ENCODE results near the gene PMVK. TPM values are rescaled to one million over a fixed set of nuclear protein-coding genes. Genes with fewer than 3 reads are reported as not detected.
"Not testable (repeated sequence)": the region's sequence is repeated elsewhere in the genome, so short reads cannot be mapped to it uniquely, and the experiment has no call there.

The PMVK gene
- total and polyA plus RNA-seq, 2 experiments from 2014 or later, result 12.5 to 53.5 TPM

- peak overlapping the region; percentile 31 for H3K4me3 ChIP-seq
- TF ChIP-seq EZH2 (IDR thresholded peaks at IDR 0.05; ENCODE audit: borderline replicate concordance), result no peak
- no peak for TF ChIP-seq EZH2phosphoT487 (IDR thresholded peaks at IDR 0.05; ENCODE audit: low read depth, severe bottlenecking, unreplicated experiment)
- TF ChIP-seq CTCF (IDR thresholded peaks at IDR 0.05; ENCODE audit: poor library complexity), result no peak
- no peaks in the 10 kb centered on the region for H4K20me1 ChIP-seq (ENCODE audit: insufficient read depth, poor library complexity, severe bottlenecking)
- 78% methylated on average over 6 of the region's 6 CpGs for WGBS (ENCODE audit: low lambda C conversion rate, missing lambda C conversion rate)
- peaks cover 11% of the 10 kb centered on the region for H3K4me1 ChIP-seq (ENCODE audit: insufficient read depth)
- H2AFZ ChIP-seq, result peak overlapping the region; percentile 26
- no peak for DNase-seq (ENCODE audit: low spot score)
- no peaks in the 10 kb centered on the region for H3K9me2 ChIP-seq (replicated peaks; ENCODE audit: insufficient read depth)
- H3K79me2 ChIP-seq, result peaks cover 58% of the 10 kb centered on the region
- peak overlapping the region; percentile 70 for H3K4me2 ChIP-seq
- H3K27ac ChIP-seq, result no peak overlapping the region
- no peaks in the 10 kb centered on the region for H3K36me3 ChIP-seq (replicated peaks; ENCODE audit: insufficient read depth, low read depth)
- H3K27me3 ChIP-seq, result no peaks in the 10 kb centered on the region
- no peaks in the 10 kb centered on the region for H3K9me3 ChIP-seq (ENCODE audit: low read depth)
Observed at GRCh38 chr1:154982341-154982740, 45.8 kb upstream of the PMVK start.

DNA sequence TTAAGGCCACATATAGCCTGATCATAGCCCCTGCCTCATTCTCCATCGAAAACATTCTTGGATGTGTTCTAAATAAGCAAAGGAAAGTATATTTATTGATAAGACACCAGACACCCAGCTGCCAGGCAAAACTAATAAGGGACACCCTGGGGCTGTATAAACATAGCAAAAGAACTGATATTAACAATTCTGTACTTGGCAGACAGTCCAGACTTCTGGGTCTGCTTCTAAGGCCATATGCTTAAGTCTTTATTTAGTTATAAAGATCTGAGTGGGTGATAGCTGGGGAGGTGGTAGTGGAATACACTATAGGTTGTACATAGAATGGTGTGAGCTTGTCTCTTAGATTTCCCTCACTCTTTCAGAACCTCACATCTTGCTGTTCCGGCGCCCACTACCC, 41.8 kb upstream of the PMVK start:
- Histone ChIP-seq H3K27me3 (no peaks in the 10 kb centered on the region), H2AFZ (no peak overlapping the region), H3K4me3 (no peak overlapping the region), H3K36me3 (replicated peaks; ENCODE audit: insufficient read depth, low read depth) (no peaks in the 10 kb centered on the region), H3K4me2 (no peak overlapping the region), H3K79me2 (peaks cover 38% of the 10 kb centered on the region), H3K9me2 (replicated peaks; ENCODE audit: insufficient read depth) (no peaks in the 10 kb centered on the region), H3K9me3 (ENCODE audit: low read depth) (no peaks in the 10 kb centered on the region), H3K27ac (no peak overlapping the region), H3K4me1 (ENCODE audit: insufficient read depth) (peaks cover 8% of the 10 kb centered on the region), H4K20me1 (ENCODE audit: insufficient read depth, poor library complexity, severe bottlenecking) (no peaks in the 10 kb centered on the region)
- 97% methylated on average over 3 of the region's 3 CpGs for WGBS (ENCODE audit: low lambda C conversion rate, missing lambda C conversion rate)
- no peak for DNase-seq (ENCODE audit: low spot score)
- TF ChIP-seq EZH2phosphoT487 (IDR thresholded peaks at IDR 0.05; ENCODE audit: low read depth, severe bottlenecking, unreplicated experiment) (no peak), CTCF (IDR thresholded peaks at IDR 0.05; ENCODE audit: poor library complexity) (no peak), EZH2 (IDR thresholded peaks at IDR 0.05; ENCODE audit: borderline replicate concordance) (no peak)

GRCh38 chr1:154977762-154978161, 41.2 kb upstream of the PMVK start:
- not testable (repeated sequence) for H3K27me3 ChIP-seq; H3K9me3 ChIP-seq (ENCODE audit: low read depth); H3K36me3 ChIP-seq (replicated peaks; ENCODE audit: insufficient read depth, low read depth); H3K4me2 ChIP-seq; H3K4me3 ChIP-seq; H2AFZ ChIP-seq; H3K9me2 ChIP-seq (replicated peaks; ENCODE audit: insufficient read depth); H4K20me1 ChIP-seq (ENCODE audit: insufficient read depth, poor library complexity, severe bottlenecking); DNase-seq (ENCODE audit: low spot score)
- Histone ChIP-seq H3K79me2 (peaks cover 38% of the 10 kb centered on the region), H3K27ac (peak overlapping the region; percentile 92), H3K4me1 (ENCODE audit: insufficient read depth) (peaks cover 13% of the 10 kb centered on the region)
- 80% methylated on average over 3 of the region's 3 CpGs for WGBS (ENCODE audit: low lambda C conversion rate, missing lambda C conversion rate)

- peak overlapping the region; percentile 87 for H3K4me2 ChIP-seq
- peak overlapping the region; percentile 44 for H3K4me3 ChIP-seq
- H3K27me3 ChIP-seq, result no peaks in the 10 kb centered on the region
- peaks cover 40% of the 10 kb centered on the region for H3K79me2 ChIP-seq
- no peaks in the 10 kb centered on the region for H3K36me3 ChIP-seq (replicated peaks; ENCODE audit: insufficient read depth, low read depth)
- H4K20me1 ChIP-seq (ENCODE audit: insufficient read depth, poor library complexity, severe bottlenecking), result no peaks in the 10 kb centered on the region
- no peaks in the 10 kb centered on the region for H3K9me3 ChIP-seq (ENCODE audit: low read depth)
- H3K4me1 ChIP-seq (ENCODE audit: insufficient read depth), result peaks cover 29% of the 10 kb centered on the region
- TF ChIP-seq EZH2 (IDR thresholded peaks at IDR 0.05; ENCODE audit: borderline replicate concordance), result no peak
- TF ChIP-seq CTCF (IDR thresholded peaks at IDR 0.05; ENCODE audit: poor library complexity), result no peak
- TF ChIP-seq EZH2phosphoT487 (IDR thresholded peaks at IDR 0.05; ENCODE audit: low read depth, severe bottlenecking, unreplicated experiment), result no peak
- DNase-seq (ENCODE audit: low spot score), result peak; percentile 65
- 2% methylated on average over 23 of the region's 24 CpGs for WGBS (ENCODE audit: low lambda C conversion rate, missing lambda C conversion rate)
- H2AFZ ChIP-seq, result peak overlapping the region; percentile 7
- H3K27ac ChIP-seq, result peak overlapping the region; percentile 92
- H3K9me2 ChIP-seq (replicated peaks; ENCODE audit: insufficient read depth), result no peaks in the 10 kb centered on the region
Observed at GRCh38 chr1:154975409-154976059, 39.0 kb upstream of the PMVK start.
